HG03175 (cell line): ENCODE results near the gene DTYMK.

Experiments used
- ATAC-seq: cut with Tn5 transposase; IDR thresholded peaks from one replicate; pipeline ENCODE4 v1.9.1; 2021; ENCODE audit warnings: mild to moderate bottlenecking, moderate library complexity; ENCODE audit not compliant: unreplicated experiment

The DTYMK gene

DNA sequence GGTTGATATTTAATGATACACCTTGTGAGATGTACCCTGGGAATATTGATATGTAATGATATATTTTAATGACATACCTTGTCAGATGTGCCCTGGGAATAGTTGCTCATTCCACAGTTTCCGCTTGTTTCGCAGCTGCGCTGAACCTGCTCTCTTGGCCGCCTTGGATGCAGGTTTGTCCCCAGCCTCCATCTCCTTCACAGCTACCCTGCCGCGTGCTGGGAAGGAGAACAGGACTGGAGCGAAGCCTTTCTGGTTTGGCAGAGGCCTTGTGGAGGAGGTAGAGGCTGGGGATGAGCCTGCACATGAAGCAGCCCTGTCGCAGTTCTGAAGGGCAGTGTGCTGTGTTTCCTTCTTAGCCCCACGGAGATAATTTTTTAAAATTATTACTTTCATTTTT is 34.5 kb downstream of the DTYMK start:
- no peak for ATAC-seq

DNA sequence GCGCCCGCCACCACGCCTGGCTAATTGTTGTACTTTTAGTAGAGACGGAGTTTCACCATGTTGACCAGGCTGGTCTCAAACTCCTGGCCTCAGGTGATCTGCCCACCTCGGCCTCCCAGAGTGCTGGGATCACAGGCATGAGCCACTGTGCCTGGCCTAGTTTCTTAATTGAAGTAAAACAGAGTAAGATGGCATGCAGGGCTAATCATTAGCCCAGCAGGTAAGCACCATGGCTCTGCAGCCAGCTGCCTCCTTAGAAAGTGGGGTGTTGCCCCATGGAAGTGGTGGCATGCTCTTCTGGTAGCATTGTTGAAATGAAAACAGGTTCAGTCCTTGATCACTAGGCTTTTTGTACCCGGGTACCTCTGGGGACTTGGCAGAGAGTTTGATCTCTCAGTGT is 36.7 kb downstream of the DTYMK start:
- ATAC-seq, result no peak

DNA sequence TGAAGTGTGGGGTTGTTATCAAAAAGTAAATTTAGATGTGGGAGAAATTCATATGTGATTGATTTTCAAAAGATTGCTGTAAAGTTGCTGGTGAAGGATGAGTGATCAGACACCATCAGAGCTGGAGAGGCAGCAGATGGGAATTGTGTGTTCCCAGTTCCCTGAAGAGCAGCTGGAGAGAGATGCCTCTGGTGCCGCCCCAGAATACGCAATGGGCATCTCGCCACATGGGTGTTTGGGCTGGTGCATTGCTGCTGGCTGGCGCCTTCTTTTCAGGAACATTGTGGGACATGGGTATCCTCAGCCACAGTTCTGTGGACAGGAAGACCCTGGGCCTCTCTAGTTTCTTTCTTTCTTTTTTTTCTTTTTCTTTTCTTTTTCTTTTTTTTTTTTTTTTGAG is 37.2 kb downstream of the DTYMK start:
- no peak for ATAC-seq

DNA sequence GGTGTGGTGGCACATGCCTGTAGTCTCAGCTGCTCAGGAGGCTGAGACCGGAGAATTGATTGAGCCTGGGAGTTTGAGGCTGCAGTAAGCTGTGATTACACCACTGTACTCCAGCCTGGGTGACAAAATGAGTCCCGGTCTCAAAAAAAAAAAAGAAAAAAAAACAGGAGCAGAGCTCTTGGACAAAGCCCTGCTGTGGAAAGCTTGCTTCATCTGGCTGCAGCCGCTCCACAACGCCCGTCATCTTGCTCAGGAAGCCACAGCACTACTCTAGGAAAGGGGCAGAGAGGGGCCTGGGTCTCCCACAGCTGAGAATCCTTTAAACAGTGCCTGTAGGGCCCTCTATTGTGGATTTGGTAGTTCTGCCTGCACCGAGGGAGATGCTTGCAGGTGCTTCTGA is 38.2 kb downstream of the DTYMK start:
- no peak for ATAC-seq

DNA sequence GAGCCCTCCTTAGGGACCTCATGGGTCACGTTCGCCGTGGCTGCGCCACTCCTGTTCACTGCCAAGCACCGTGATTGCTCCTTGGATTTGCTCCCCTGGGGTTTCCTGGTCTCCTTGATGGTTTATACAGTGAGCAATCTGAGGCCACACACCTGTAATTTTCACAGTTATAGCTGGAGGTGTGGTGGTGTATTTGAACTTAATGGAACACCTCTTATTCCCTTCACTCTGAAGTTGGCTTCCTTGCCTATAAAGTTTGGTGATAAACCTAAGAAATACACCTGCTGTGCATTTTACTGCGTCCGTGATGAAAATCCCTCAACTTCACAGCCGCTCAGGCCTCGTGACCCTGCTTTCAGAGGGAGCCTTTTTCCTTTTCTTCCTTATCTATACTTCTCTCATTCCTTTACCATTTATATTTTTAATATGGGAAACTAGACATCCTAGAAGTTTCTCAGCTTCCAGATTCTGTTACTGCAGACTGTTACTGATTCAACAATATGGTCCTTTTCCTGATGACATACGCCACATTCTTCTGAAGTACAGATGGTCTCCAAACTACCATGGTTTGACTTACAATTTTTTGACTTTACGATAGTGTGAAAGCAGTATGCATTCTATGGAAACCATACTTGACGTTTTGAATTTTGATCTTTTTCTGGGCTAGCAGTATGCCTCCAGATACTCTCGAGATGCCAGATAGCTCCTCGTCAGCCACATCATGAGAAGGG is 40.5 kb downstream of the DTYMK start:
- ATAC-seq, result no peak

DNA sequence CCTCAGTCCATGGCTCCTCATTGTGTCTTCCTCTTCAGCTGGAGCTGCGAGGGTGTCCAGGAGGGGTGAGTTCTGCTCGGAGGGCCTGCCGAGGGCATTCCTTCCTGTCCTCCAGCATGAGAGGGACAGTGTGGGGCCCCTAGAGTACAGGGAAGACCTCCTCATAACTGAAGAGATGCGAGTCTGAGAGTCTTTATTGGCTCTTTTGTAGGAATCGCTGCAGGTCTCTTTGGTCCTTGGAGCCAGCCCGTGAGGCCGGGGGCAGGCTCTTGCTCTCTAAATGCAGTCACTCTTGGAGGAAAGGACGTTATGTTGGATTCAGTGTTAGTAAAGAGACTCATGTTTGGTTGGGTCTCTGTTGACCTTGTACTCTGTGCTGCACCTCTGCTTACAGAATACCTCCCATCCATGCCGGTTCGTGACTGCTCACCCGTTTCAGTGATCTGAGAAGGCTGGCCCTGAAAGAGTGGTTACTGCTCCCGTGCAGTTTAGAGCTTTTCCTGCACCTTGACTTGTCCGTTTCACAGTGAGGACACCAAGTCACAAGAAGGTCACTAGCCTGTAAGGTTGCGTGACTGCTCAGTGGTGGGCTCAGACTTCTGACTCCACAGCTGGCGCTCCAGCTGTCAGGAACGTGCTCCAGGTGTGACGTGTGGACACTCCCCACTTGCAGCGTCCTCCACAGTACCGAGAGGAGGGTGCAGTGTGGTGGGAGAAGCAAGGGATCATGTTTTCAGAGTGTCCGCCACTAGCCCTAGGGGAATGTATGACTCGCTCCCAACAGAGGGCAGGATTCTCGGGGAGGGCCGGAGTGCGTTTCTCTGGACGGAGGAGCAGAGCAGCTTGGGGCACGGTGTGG is 41.3 kb downstream of the DTYMK start:
- ATAC-seq, result no peak

DNA sequence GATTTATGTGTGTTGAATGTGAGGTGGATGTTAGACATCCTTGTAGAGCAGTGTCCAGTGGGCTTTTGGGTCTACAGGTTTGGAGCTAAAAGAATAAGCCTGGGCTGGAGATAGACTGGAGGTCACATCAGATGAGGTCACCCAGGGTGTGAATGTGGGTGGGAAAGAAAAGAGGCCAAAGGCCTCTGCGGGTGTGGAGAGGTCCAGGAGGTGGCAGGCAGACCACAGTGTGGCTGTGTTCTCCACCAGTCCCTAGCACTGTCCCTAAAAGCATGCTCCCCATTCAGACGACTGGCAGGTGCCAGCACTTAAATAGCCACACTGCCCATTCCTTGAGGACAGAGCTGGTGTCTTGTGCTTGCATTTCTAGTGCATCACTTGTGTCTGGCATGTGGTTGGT is 45.0 kb downstream of the DTYMK start:
- ATAC-seq, result no peak

DNA sequence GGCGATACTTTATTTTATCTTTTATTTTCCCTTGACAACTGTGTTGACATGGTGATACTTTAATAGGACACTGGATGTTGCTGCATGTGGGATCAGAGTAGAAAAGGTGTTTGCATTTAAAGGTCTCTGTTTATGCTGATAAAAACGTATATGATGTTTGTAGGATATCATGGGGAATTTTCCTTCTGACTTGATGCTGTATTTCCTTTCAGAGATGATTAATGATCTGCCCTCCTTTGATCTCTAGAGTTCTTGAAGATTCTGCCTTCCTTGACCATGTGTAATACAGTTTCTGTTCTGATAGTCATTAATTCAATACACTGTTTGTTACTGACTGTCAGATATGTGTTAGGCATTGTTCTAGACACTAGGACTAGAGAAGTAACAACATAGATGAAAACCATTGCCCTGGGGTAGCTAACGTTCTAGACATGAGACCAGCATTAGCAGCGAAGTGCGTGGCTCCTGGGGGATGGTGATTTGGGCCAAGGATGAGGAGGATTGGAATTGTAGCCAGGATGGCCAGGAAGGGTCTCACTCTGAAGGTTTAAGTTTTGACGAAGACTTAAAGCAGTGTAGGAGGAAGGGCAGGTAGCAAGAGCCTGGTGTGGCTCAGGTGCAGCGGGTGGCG is 46.3 kb downstream of the DTYMK start:
- ATAC-seq, result no peak

DNA sequence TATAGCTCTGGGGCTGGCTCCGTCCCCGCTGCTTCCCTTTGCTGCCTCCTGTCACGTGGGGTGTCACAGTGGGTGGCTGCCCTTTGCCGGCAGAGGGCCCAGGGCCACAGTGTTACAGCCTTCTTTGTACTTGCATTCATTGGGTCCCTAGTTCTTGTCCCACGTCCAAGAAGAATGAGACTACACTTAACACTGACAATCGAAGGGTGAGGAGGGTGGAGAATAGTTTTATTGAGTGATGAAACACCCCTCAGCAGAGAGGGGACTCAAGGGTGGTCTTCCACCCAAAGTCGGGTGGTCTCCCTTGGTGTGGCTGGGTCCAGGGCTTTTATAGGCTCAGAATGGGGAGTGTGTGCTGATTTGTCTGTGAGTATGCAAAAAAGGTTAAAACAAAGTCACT is 47.2 kb downstream of the DTYMK start:
- no peak for ATAC-seq

DNA sequence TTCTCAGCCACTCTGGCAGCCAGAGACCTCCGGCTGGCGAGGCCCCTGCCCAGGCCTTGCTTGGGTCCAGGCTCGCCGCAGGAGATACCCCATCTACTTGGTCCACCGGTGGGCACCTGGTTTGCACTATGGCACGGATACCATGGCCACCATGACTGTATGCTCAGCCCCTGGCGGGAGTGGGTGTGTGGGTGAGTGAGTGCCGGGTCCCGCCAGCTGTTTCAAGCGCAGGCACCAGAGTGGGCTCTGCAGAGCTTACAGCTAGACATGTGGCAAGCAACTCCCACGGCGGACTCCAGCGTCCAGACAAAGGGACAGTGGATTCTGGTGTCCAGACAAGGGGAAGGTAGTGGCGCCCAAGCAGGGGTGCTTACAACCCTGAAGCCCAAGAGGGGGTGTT is 47.7 kb downstream of the DTYMK start:
- ATAC-seq, result no peak

DNA sequence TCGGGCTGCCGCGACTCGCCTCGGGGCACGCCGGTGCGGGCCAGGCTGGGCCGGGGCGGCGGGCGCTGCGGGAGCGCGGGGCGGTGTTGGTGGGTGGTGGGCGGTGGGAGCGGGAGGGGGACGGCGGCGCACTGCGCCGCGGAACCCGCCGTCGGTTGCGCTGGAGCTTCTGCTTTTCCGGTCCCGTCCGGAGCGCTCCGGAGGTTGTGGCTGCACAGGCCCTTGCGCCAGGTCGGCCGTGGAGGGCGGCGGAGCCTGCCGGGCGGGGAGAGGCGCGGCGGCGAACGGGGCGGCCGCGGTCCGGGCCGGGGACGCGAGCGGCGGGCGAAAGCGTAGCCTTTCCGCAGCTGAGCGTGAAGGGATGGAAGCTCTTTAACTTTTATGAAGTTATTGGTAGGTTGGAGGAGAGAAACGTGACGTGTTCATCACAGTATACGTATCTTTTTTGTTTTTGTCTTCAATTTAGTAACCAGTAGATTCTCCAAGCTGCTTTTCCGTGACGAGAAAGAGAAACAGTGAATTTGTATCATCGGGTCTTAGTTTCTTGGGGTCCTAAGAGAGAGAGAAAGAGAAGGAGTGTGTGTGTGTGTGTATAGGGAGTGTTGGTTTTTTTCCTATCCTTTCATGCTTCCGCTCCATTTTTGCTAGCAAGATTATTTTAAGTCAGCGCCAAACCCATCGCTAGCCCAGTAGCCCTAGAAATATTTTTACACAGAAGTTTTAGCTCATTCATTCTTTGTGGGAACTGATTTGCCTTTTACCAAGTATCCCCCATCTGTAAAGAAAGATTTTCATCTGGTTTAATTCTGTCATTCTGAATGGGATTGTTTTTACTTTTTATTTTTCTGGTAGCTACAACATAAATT is 48.6 kb downstream of the DTYMK start:
- ATAC-seq, result peak; percentile 17

DNA sequence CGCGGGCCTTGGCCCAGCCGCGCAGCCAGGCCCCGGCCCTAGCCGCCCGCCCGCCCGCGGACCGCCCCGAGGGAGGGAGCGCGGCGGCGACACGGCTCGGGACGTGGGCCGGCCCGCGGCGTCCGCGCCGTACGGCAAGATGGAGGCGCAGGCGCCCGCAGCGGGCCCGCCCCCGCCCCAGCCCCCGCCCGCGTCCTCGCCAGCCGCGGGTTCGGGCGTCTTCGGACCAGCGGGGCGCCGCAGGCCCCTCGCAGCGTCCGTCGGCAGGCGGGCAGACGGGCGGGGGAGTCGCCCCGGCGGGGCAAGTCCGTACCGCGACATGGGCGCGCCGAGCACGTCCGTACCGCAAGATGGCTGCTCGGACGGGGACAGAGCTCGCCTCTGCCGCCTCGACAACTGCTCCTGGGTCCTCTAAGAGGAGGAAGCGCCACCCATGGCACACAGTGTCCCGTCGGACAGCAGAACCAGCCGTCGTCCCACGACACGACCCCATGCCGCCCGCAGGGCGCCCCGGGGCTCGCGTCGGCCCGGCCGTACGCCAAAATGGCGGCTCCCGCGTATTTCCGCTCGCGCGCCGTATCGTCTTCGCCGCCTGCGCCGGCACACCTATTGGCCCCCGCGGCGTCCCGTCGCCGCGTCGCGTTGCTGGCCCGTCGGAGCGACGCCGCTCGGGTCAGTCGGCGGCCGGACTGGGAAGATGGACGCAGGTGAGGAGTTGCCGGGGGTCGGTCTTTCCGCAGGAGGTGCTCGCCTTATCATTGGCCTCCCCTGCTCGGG is 49.4 kb downstream of the DTYMK start, which contains the start of the genes ATG4B and THAP4:
ATG4B (plus strand) TSS at position 676 of the 777 bp plus-strand sequence; CDS start at position 698, 22 bp downstream.
THAP4 (minus strand) TSS at position 141 of the 777 bp plus-strand sequence. CDS start 141 bp downstream, outside the sequence.
- ATAC-seq, result peak; percentile 65

DNA sequence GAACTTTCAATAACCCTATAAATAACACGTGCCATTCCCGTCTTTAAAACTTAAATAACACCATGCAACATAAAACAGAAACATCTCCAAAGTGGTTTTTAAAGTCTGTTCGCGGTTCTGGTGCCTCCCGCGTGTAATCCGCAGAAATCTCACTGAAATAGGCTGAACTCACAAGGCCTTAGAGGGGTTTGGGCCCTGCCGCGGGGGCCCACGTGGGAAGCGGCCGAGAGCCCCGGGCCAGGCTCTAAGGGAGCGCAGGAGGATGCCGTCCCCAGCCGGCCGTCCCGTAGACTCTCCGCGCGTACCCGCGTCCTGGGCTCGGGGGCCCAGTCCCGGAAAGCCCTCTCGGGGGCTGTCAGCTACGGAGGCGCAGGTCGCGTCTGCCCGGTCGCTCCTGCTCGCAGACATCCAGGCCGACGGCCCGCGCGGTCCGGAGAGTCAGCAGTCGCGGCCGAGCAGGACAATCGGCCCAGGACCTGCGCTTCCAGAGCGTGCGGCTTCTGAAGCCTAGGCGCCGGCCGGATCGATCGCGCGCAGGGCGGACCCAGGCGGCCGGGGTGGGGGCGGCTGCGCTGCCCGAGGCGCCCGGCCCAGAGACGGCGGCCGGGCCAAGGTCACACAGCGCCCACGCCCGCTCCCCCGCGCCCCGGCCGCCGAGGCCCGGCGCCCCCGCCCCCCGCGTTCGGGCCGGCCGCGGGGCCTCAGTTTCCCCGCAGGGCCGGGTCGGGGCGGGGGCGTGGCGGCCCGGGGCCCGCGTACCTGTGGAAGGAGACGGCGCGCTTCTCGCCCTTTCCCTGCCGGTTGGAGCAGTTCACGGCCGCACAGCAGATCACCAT is 50.2 kb downstream of the DTYMK start:
- peak; percentile 30 for ATAC-seq

DNA sequence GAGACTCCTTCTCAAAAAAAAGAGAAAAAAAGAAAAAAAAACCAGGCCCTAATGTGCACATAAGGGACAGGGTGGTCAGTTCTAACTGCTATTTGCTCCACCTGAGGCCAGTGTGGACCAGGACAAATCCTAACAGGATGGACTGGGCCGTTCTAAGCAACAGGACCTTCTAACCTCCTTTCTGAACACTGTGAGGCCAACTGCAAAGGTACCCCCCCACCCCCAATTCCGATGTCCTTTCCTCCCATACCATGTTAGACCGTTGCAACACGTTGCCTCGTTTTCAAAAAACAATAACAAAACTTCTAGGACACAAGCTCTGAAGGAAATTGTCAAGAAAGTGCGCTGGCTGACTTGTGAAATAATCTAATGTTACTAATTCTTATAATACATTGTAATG is 50.9 kb downstream of the DTYMK start:
- ATAC-seq, result no peak

DNA sequence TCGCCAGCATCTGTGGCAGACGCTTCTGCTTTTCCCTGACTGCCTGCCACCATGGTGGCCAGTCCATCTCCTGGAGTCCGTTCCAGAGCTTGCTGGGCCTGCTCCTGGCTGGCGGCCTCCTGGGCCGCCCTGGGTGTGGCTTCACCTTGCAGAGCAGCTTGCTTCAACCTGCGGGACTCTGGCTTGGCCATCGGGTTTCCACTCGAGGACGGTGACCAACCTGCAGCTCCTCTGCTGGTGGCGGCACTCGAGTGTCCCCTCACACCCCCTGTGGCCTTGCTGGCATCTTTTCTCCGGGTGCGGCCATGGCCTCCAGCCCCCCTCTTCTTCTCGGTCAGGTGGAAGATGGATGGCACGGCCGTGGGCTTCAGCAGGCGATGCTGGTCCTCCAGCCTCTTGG is 53.1 kb downstream of the DTYMK start:
- ATAC-seq, result no peak

DNA sequence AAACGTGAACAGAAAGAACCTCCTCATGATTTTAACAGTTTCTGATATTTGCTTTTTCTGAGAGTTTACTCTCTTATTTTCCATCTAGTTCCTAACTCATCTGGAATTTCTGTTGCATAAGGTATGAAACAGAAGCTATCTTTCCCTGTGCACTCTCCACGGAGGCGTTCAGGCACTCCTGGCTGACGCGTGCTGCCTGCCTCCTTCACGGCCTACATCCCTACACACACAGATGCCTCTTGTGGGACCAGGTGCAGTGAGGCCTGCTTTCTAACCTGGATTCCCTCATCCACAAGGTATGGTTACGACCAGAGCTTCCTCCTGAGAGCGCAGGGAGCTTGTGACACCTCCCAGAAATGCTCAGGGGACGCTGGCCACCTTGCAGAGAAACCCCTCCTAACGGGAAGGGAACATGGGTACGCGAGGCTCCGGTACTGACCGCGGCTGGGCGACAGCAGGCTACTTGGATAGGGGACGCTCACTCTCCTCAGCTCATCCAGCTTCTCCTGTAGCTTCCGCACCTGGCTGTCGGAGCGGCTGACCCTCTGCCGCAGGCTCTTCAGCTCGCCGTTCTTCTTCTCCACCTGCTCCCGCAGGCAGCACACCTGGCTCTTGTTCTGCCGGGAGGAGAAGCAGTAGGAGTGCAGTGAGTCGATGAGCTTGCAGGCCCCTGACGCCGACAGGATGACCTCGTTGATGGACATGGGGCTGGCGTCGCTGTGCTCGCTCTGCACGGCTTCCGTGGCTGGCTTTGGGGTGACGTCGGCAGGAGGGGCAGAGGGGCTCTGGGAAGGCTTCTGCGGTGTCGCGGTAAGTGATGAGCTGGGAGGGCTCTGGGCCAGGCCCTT is 53.9 kb downstream of the DTYMK start:
- no peak for ATAC-seq

DNA sequence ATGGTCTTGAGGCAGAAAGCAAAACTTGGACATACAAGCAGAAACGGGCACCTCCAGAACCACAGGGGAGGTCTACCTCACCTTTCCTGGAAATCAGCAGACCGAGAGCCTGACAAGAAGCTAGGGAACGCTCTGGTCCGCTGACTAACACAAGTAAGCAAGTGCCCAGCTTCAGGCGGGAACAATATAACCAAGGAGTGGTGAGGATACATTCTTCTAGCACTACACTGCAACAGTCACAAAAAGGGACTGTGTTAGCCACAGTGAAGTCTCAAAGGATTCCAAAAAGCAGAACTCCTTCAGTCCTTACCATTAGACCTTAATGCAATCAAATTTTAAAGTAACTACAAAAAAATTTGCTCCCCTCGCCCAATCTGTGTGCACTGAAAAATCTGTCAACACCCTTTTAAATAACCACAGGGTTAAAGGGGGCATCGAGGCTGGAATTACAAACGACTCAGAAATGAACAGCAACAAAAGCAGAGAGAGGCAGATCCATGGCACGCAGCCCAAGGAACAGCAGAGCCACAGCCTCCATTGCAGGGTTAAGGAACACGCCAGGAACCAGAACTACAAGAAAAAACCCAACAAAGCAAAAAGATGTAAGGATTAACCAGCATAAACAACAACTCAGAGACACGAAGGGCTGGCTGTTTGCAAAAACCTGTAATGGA is 56.7 kb downstream of the DTYMK start:
- ATAC-seq, result no peak

DNA sequence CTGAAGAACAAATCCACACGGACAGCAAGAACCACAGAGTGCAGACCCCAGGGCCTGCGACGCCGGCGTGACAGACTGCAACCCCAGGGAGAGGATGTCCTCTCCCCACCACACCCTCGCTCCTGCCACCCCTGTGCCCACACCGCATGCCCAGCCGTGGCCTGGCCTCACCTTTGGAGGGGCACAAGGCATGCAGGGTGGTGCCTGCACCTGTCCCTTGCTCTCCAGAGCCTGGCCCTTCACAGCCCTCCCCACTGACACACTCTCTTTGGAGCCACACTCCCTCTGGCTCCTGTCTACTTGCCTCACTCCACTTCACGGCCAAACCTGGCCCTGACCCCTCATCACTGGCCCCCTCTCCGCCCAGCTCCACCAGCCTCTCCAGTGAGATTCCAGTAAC is 58.9 kb downstream of the DTYMK start:
- no peak for ATAC-seq
